ENCODE data around the gene GIT2. TPM values are rescaled to one million over a fixed set of nuclear protein-coding genes. Genes with fewer than 3 reads are reported as not detected.

GIT2 gene
- total and polyA plus RNA-seq, 10 of the 15 experiments (the other 5 are each of a cell fraction or from before 2014, with no cell fraction given): 9.1 to 49.9 (median 43.9) TPM

- TF ChIP-seq, protein P1, sequence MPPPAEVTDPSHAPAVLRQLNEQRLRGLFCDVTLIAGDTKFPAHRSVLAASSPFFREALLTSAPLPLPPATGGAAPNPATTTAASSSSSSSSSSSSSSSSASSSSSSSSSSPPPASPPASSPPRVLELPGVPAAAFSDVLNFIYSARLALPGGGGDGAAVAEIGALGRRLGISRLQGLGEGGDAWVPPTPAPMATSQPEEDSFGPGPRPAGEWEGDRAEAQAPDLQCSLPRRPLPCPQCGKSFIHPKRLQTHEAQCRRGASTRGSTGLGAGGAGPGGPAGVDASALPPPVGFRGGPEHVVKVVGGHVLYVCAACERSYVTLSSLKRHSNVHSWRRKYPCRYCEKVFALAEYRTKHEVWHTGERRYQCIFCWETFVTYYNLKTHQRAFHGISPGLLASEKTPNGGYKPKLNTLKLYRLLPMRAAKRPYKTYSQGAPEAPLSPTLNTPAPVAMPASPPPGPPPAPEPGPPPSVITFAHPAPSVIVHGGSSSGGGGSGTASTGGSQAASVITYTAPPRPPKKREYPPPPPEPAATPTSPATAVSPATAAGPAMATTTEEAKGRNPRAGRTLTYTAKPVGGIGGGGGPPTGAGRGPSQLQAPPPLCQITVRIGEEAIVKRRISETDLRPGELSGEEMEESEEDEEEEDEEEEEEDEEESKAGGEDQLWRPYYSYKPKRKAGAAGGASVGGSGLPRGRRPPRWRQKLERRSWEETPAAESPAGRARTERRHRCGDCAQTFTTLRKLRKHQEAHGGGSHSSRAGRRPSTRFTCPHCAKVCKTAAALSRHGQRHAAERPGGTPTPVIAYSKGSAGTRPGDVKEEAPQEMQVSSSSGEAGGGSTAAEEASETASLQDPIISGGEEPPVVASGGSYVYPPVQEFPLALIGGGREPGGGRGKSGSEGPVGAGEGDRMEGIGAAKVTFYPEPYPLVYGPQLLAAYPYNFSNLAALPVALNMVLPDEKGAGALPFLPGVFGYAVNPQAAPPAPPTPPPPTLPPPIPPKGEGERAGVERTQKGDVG (CRISPR knock-in tag; IDR thresholded peaks at IDR 0.05): no peak
- TF ChIP-seq SIN3A (IDR thresholded peaks at IDR 0.05; ENCODE audit: low read depth, low read length): no peak
Measured at GRCh38 chr12:109896188-109896587, 100.0 kb downstream of the GIT2 start (continued).

DNA sequence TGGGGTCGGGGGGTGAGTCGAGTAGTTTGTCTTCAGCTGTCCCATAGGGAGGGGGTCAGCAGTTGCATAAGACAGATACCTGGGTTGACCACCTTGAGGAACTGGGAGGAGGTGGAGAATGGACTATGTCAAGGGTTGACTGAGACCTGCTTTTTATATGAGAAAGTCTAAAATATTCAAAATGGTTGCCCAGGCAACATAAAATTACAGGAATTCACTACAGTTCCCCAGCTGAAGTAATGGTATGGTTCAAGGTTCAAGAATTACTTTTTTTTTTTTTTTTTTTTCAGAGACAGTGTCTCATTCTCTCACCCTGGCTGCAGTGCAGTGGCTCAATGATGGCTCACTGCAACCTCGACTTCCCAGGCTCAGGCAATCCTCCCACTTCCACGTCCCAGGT is 101.2 kb downstream of the GIT2 start:
- H3K27me3 ChIP-seq (replicated peaks in 1 of 2; ENCODE audit: control insufficient read depth in 2 of 2, insufficient read depth in 2 of 2, low read length in 1 of 2): no peaks in the 10 kb centered on the region
- no TSS peak for BruUV-seq (replicated peaks)
- ChIA-PET RAD21 (ENCODE audit: unreplicated experiment) (no interaction called here), SMC1A (ENCODE audit: uncharacterized antibody, unreplicated experiment) (no interaction called here), CTCF (interaction anchor here (0.8 to 1.0 kb wide), 2 partner anchors 10 to 35 kb away, joined by 3 to 4 read pairs; no protein-coding TSS in a partner anchor), POLR2A (interaction anchor here (0.6 to 0.7 kb wide), 4 partner anchors 129 to 443 kb away, joined by 3 to 5 read pairs (median 3); no protein-coding TSS in a partner anchor)
- intact Hi-C loops (cut with micrococcal nuclease; ENCODE audit: unreplicated experiment) (no loop called here), in situ Hi-C loops (cut with MboI) (no loop called here)
- H3K27ac ChIP-seq (ENCODE audit: control insufficient read depth, insufficient read depth): no peak overlapping the region
- DNase-seq (ENCODE audit: low read depth, low spot score) (no peak), FAIRE-seq (no peak), ATAC-seq (no peak)
- WGBS (ENCODE audit: insufficient coverage, insufficient replicate concordance, low lambda C conversion rate, missing lambda C conversion rate): 71% methylated on average over 4 of the region's 4 CpGs
- no peaks in the 10 kb centered on the region for H3K36me3 ChIP-seq (ENCODE audit: control insufficient read depth in 2 of 2, insufficient read depth in 2 of 2, low read length in 1 of 2)
- no peaks in the 10 kb centered on the region for H4K20me1 ChIP-seq (ENCODE audit: control insufficient read depth, insufficient read depth)
- peaks cover 3% of the 10 kb centered on the region for H3K79me2 ChIP-seq (ENCODE audit: control insufficient read depth, insufficient read depth, low read length)
- H3K4me2 ChIP-seq (ENCODE audit: control insufficient read depth, insufficient read depth): no peak overlapping the region
- H3K4me1 ChIP-seq (ENCODE audit: control insufficient read depth, insufficient read depth, low read length): peaks cover 23% of the 10 kb centered on the region
- no peak overlapping the region for H2AFZ ChIP-seq (ENCODE audit: control insufficient read depth, low read depth, low read length)
- no peak overlapping the region for H3K4me3 ChIP-seq
- TF ChIP-seq EZH2 (IDR thresholded peaks at IDR 0.05; ENCODE audit: borderline replicate concordance, control insufficient read depth, low read depth, low read length) (no peak), DPF2 (IDR thresholded peaks at IDR 0.05) (no peak), EP300 (IDR thresholded peaks at IDR 0.05; ENCODE audit: borderline replicate concordance in 1 of 2, control insufficient read depth in 1 of 2, low read depth in 2 of 2, low read length in 2 of 2) (no peak), RFX5 (IDR thresholded peaks at IDR 0.05; ENCODE audit: low read depth, low read length) (no peak), HDAC6 (IDR thresholded peaks at IDR 0.05; ENCODE audit: unreplicated experiment) (no peak), BRCA1 (IDR thresholded peaks at IDR 0.05; ENCODE audit: low read depth, low read length) (no peak), RELA (IDR thresholded peaks at IDR 0.05; ENCODE audit: borderline replicate concordance, partially characterized antibody) (no peak), SMC3 (IDR thresholded peaks at IDR 0.05; ENCODE audit: borderline replicate concordance, low read length) (no peak), CHD1 (IDR thresholded peaks at IDR 0.05; ENCODE audit: low read depth, low read length) (no peak), NBN (IDR thresholded peaks at IDR 0.05) (no peak), PAX8 (IDR thresholded peaks at IDR 0.05) (no peak), JUND (IDR thresholded peaks at IDR 0.05; ENCODE audit: low read depth, low read length) (no peak), ZBED1 (IDR thresholded peaks at IDR 0.05; ENCODE audit: borderline replicate concordance) (no peak)
- H3K9me3 ChIP-seq (replicated peaks; ENCODE audit: control insufficient read depth, insufficient read depth, low read length): no peaks in the 10 kb centered on the region
- no peak overlapping the region for H3K9ac ChIP-seq (ENCODE audit: control insufficient read depth, insufficient read depth, low read length)
